ENCODE data around the gene TIMP3. TPM values are rescaled to one million over a fixed set of nuclear protein-coding genes. Genes with fewer than 3 reads are reported as not detected.

TIMP3 gene
- total and polyA plus RNA-seq, 2 donors (not counting 1 experiment from before 2014, with no cell fraction given), result not detected

GRCh38 chr22:32764330-32765131 lies 37.0 kb upstream of the TIMP3 start:
- Histone ChIP-seq H3K9ac (ENCODE audit: low read length) (no peak overlapping the region), H3K4me1 (ENCODE audit: control insufficient read depth in 2 of 2, insufficient read depth in 2 of 2, low read length in 2 of 2) (no peaks in the 10 kb centered on the region), H3K4me2 (replicated peaks; ENCODE audit: low read depth, low read length, poor library complexity, severe bottlenecking) (no peak overlapping the region), H3K9me3 (ENCODE audit: control extremely low read depth in 1 of 3, control insufficient read depth in 2 of 3, insufficient read depth in 1 of 3, low read length in 2 of 3) (no peaks in the 10 kb centered on the region), H3K27ac (ENCODE audit: low read length in 2 of 2) (no peak overlapping the region), H2AFZ (ENCODE audit: insufficient read depth, low read depth, low read length, poor library complexity, severe bottlenecking) (no peak overlapping the region), H3K36me3 (replicated peaks in 1 of 2; ENCODE audit: control extremely low read depth in 1 of 2, control insufficient read depth in 1 of 2, extremely low read depth in 1 of 2, insufficient read depth in 2 of 2, low read length in 1 of 2) (no peaks in the 10 kb centered on the region), H3K27me3 (replicated peaks in 1 of 4; ENCODE audit: control extremely low read depth in 1 of 4, control insufficient read depth in 3 of 4, insufficient read depth in 4 of 4, low read length in 3 of 4) (peaks cover 0 to 13% (median 1%) of the 10 kb centered on the region in 4 experiments), H3K79me2 (ENCODE audit: control insufficient read depth, insufficient read depth, low read length) (no peaks in the 10 kb centered on the region), H3K4me3 (ENCODE audit: control extremely low read depth in 1 of 5, extremely low read depth in 1 of 5, insufficient read depth in 1 of 5, low read depth in 2 of 5, low read length in 4 of 5) (no peak overlapping the region), H4K20me1 (ENCODE audit: control insufficient read depth, insufficient read depth, low read length, poor library complexity, severe bottlenecking) (no peaks in the 10 kb centered on the region)
- H3K9me3 Mint-ChIP-seq (ENCODE audit: insufficient read depth), result no peaks in the 10 kb centered on the region
- ATAC-seq (ENCODE audit: low read depth), result no peak
- intact Hi-C loops (cut with micrococcal nuclease), result no loop called here
- H3K4me1 Mint-ChIP-seq, result no peaks in the 10 kb centered on the region
- POLR2A ChIA-PET, result no interaction called here
- H3K27me3 Mint-ChIP-seq, result peaks cover 37% of the 10 kb centered on the region
- WGBS (ENCODE audit: insufficient coverage), result 93% methylated on average over 9 of the region's 16 CpGs
- H3K4me3 Mint-ChIP-seq, result no peak overlapping the region
- TF ChIP-seq EZH2 (IDR thresholded peaks at IDR 0.05; ENCODE audit: borderline replicate concordance, insufficient read depth, low read depth, low read length, poor library complexity, severe bottlenecking), result no peak
- no peak for TF ChIP-seq CTCF (IDR thresholded peaks at IDR 0.05)
- H3K27ac Mint-ChIP-seq, result no peak overlapping the region
- CTCF ChIA-PET, result no interaction called here
- no peak for DNase-seq

- no peak for TF ChIP-seq EZH2 (IDR thresholded peaks at IDR 0.05; ENCODE audit: borderline replicate concordance, insufficient read depth, low read depth, low read length, poor library complexity, severe bottlenecking)
- no peak for TF ChIP-seq CTCF (IDR thresholded peaks at IDR 0.05)
- no peaks in the 10 kb centered on the region for H3K36me3 ChIP-seq (replicated peaks in 1 of 2; ENCODE audit: control extremely low read depth in 1 of 2, control insufficient read depth in 1 of 2, extremely low read depth in 1 of 2, insufficient read depth in 2 of 2, low read length in 1 of 2)
- 54% methylated on average over 8 of the region's 12 CpGs for WGBS (ENCODE audit: insufficient coverage)
- Mint-ChIP-seq H3K9me3 (ENCODE audit: insufficient read depth) (no peaks in the 10 kb centered on the region), H3K4me3 (no peak overlapping the region), H3K27me3 (peaks cover 37% of the 10 kb centered on the region), H3K4me1 (no peaks in the 10 kb centered on the region), H3K27ac (no peak overlapping the region)
- peaks cover 0 to 13% (median 1%) of the 10 kb centered on the region in 4 experiments for H3K27me3 ChIP-seq (replicated peaks in 1 of 4; ENCODE audit: control extremely low read depth in 1 of 4, control insufficient read depth in 3 of 4, insufficient read depth in 4 of 4, low read length in 3 of 4)
- ATAC-seq (ENCODE audit: low read depth), result no peak
- intact Hi-C loops (cut with micrococcal nuclease), result no loop called here
- H4K20me1 ChIP-seq (ENCODE audit: control insufficient read depth, insufficient read depth, low read length, poor library complexity, severe bottlenecking), result no peaks in the 10 kb centered on the region
- CTCF ChIA-PET, result no interaction called here
- no peak overlapping the region for H2AFZ ChIP-seq (ENCODE audit: insufficient read depth, low read depth, low read length, poor library complexity, severe bottlenecking)
- no peak overlapping the region for H3K4me2 ChIP-seq (replicated peaks; ENCODE audit: low read depth, low read length, poor library complexity, severe bottlenecking)
- no peak overlapping the region for H3K9ac ChIP-seq (ENCODE audit: low read length)
- no peaks in the 10 kb centered on the region for H3K4me1 ChIP-seq (ENCODE audit: control insufficient read depth in 2 of 2, insufficient read depth in 2 of 2, low read length in 2 of 2)
- no peak overlapping the region for H3K4me3 ChIP-seq (ENCODE audit: control extremely low read depth in 1 of 5, extremely low read depth in 1 of 5, insufficient read depth in 1 of 5, low read depth in 2 of 5, low read length in 4 of 5)
- H3K79me2 ChIP-seq (ENCODE audit: control insufficient read depth, insufficient read depth, low read length), result no peaks in the 10 kb centered on the region
- no peaks in the 10 kb centered on the region for H3K9me3 ChIP-seq (ENCODE audit: control extremely low read depth in 1 of 3, control insufficient read depth in 2 of 3, insufficient read depth in 1 of 3, low read length in 2 of 3)
- no peak for DNase-seq
- POLR2A ChIA-PET, result no interaction called here
- H3K27ac ChIP-seq (ENCODE audit: low read length in 2 of 2), result no peak overlapping the region
Observed at GRCh38 chr22:32765132-32765618, 36.3 kb upstream of the TIMP3 start.

Measured in B cell (primary cell).